ENCODE data around the gene RPL37A.

RPL37A gene

DNA sequence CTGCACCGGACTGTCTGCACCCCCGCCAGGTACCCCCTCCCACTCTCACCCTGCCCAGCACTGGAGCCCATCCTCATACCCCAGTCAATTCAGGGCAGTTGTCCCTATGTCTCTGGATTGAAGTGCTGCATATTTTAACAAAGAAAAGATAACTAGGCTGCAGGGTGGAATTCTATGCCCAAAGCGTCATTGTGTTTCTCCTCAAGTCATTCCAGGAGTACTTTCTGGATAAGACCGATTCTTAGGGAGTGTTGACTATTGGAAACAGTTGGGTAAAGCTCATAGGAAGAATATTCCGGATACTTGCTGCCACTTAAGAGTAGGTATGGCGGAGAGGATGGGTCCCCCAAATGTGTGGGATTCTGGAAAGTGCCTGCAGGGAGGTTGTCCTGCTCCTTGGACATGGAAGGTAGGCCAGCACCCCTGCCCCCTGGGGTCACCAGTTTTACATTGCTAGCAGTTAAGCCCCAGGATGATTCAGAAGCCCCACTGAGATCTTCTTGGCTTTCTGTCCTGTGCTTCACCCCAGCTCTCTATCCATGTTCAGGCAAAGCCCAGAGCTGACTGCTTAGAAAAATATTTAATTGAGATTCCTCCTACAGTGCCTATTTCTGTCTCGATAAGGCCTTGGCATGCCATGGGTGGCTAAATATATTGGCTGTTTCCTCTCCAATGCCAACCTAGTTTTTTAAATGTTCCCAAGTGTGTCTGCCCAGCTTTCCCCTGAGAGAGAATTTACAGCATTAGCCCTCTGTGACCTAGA lies 48.2 kb downstream of the RPL37A start:
- TF ChIP-seq, protein P1, sequence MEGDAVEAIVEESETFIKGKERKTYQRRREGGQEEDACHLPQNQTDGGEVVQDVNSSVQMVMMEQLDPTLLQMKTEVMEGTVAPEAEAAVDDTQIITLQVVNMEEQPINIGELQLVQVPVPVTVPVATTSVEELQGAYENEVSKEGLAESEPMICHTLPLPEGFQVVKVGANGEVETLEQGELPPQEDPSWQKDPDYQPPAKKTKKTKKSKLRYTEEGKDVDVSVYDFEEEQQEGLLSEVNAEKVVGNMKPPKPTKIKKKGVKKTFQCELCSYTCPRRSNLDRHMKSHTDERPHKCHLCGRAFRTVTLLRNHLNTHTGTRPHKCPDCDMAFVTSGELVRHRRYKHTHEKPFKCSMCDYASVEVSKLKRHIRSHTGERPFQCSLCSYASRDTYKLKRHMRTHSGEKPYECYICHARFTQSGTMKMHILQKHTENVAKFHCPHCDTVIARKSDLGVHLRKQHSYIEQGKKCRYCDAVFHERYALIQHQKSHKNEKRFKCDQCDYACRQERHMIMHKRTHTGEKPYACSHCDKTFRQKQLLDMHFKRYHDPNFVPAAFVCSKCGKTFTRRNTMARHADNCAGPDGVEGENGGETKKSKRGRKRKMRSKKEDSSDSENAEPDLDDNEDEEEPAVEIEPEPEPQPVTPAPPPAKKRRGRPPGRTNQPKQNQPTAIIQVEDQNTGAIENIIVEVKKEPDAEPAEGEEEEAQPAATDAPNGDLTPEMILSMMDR (IDR thresholded peaks at IDR 0.05; ENCODE audit: borderline replicate concordance, extremely low read depth, low read length, poor library complexity, severe bottlenecking): no peak
- no peak for TF ChIP-seq EZH2 (IDR thresholded peaks at IDR 0.05; ENCODE audit: borderline replicate concordance, low read depth, low read length, severe bottlenecking)
- no peaks in the 10 kb centered on the region for H3K9me3 ChIP-seq (ENCODE audit: insufficient read depth, low read length, severe bottlenecking)
- no peak overlapping the region for H3K9ac ChIP-seq (ENCODE audit: low read depth, low read length)
- no peaks in the 10 kb centered on the region for H4K20me1 ChIP-seq (ENCODE audit: insufficient read depth, low read length)
- H3K4me3 ChIP-seq (ENCODE audit: low read depth in 1 of 2, low read length in 2 of 2): no peak overlapping the region
- H3K27me3 ChIP-seq (ENCODE audit: insufficient read depth, low read length, poor library complexity): no peaks in the 10 kb centered on the region
- H3K27ac ChIP-seq (ENCODE audit: low read length): no peak overlapping the region
- no peaks in the 10 kb centered on the region for H3K36me3 ChIP-seq (ENCODE audit: insufficient read depth, low read length)
- DNase-seq (no peak), ATAC-seq (ENCODE audit: insufficient read depth, low read depth) (no peak)
- H2AFZ ChIP-seq (ENCODE audit: low read depth, low read length): no peak overlapping the region
- H3K4me1 ChIP-seq (ENCODE audit: insufficient read depth, low read length): no peaks in the 10 kb centered on the region; the same call in 1 of the 2 replicates
- no peak overlapping the region for H3K4me2 ChIP-seq (ENCODE audit: insufficient read depth, low read length)
- no peaks in the 10 kb centered on the region for H3K79me2 ChIP-seq (ENCODE audit: insufficient read depth, low read length)

DNA sequence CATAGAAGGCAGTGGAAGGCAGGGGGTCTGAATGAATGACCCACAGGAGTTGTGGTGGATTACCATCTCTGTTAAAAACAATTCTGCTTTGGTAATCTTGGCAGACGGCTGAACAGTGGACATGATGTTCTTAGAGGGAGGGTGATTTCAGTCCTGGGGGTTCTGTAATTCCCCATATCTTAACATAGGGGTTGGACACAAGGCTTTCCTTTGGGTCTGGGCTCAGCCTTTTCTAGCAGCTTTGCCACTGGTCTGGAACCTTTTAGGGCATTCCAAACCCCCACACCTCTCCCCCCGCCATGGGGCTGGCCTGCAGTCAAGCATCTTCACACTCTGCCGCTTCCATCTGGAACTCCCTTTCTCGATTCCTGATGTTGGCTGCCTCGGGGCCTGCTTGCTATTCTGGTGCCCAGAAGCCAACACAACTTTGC lies 50.3 kb downstream of the RPL37A start:
- Histone ChIP-seq H3K36me3 (ENCODE audit: insufficient read depth, low read length) (no peaks in the 10 kb centered on the region), H3K27me3 (ENCODE audit: insufficient read depth, low read length, poor library complexity) (no peaks in the 10 kb centered on the region), H2AFZ (ENCODE audit: low read depth, low read length) (no peak overlapping the region), H3K4me1 (ENCODE audit: insufficient read depth, low read length) (peaks cover 2% of the 10 kb centered on the region), H3K4me3 (ENCODE audit: low read depth in 1 of 2, low read length in 2 of 2) (no peak overlapping the region), H3K4me2 (ENCODE audit: insufficient read depth, low read length) (no peak overlapping the region), H3K9me3 (ENCODE audit: insufficient read depth, low read length, severe bottlenecking) (no peaks in the 10 kb centered on the region), H3K79me2 (ENCODE audit: insufficient read depth, low read length) (no peaks in the 10 kb centered on the region), H4K20me1 (ENCODE audit: insufficient read depth, low read length) (no peaks in the 10 kb centered on the region), H3K27ac (ENCODE audit: low read length) (no peak overlapping the region), H3K9ac (ENCODE audit: low read depth, low read length) (no peak overlapping the region)
- no peak for ATAC-seq (ENCODE audit: insufficient read depth, low read depth)
- no peak for DNase-seq
- TF ChIP-seq, protein P1 (IDR thresholded peaks at IDR 0.05; ENCODE audit: borderline replicate concordance, extremely low read depth, low read length, poor library complexity, severe bottlenecking): no peak
- TF ChIP-seq EZH2 (IDR thresholded peaks at IDR 0.05; ENCODE audit: borderline replicate concordance, low read depth, low read length, severe bottlenecking): no peak

DNA sequence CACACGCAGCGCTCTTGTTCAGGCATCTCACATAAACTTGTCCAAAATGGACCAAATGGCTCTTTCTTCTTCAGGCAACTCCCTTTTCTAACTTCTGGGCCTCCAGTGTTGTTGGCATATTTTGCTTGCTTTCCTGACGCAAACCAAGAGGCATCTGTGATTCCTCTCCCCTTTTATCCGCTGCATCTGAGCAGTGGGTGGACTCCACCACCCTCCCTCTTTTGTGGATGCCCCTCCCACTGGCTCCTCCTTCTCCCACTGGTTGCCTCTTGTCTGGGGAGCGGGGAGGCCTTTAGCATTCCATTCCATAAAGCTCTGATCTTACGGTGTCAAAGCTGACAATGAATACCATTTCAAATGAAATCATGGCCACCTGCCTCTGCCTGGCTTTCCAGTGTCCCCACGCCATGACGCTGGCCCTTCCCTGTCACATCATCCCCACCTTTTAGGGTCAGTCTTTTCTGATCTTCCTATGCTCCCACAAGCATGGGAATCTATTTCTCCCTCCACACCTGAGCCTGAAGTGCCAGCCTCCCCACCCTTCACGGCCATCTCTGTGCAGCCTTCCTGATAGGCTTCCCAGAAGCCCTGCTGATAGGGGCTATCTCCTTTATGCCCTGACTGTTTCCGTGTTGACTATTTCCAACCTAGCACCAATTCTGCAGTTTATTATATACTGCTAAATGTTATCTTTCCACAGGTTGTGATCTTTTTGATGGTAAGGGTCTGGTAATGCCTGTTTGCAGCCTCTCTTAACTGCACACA lies 51.5 kb downstream of the RPL37A start:
- Histone ChIP-seq H3K9me3 (ENCODE audit: insufficient read depth, low read length, severe bottlenecking) (no peaks in the 10 kb centered on the region), H3K79me2 (ENCODE audit: insufficient read depth, low read length) (no peaks in the 10 kb centered on the region), H3K27ac (ENCODE audit: low read length) (no peak overlapping the region), H4K20me1 (ENCODE audit: insufficient read depth, low read length) (no peaks in the 10 kb centered on the region), H2AFZ (ENCODE audit: low read depth, low read length) (no peak overlapping the region), H3K27me3 (ENCODE audit: insufficient read depth, low read length, poor library complexity) (no peaks in the 10 kb centered on the region), H3K36me3 (ENCODE audit: insufficient read depth, low read length) (no peaks in the 10 kb centered on the region), H3K4me2 (ENCODE audit: insufficient read depth, low read length) (no peak overlapping the region), H3K9ac (ENCODE audit: low read depth, low read length) (no peak overlapping the region), H3K4me3 (ENCODE audit: low read depth in 1 of 2, low read length in 2 of 2) (no peak overlapping the region), H3K4me1 (ENCODE audit: insufficient read depth, low read length) (peaks cover 14% of the 10 kb centered on the region)
- no peak for TF ChIP-seq EZH2 (IDR thresholded peaks at IDR 0.05; ENCODE audit: borderline replicate concordance, low read depth, low read length, severe bottlenecking)
- TF ChIP-seq, protein P1 (IDR thresholded peaks at IDR 0.05; ENCODE audit: borderline replicate concordance, extremely low read depth, low read length, poor library complexity, severe bottlenecking): no peak
- no peak for ATAC-seq (ENCODE audit: insufficient read depth, low read depth)
- DNase-seq: no peak
